ENCODE measurements around the gene IDNK.

The IDNK gene

GRCh38 chr9:83633676-83634075 lies 10.7 kb downstream of the IDNK start:
- no peak for DNase-seq (ENCODE audit: low spot score)

DNA sequence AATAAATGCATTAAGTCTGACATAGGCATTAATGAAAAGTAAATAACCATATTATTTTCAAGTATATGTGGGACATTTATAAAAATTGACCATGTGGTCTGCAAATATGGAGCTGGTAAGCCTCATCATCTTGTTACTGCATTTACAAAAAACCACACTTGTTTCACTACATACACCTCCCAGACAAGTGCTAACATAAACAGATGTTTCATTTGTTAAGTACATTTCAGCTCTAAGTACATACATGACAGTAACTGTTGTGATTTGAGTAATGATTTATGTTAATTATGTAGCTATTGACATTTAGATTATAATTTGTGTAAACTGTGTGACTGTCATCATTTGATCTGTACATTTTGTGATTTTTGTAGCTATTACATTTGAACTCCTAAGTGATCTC lies 13.9 kb downstream of the IDNK start:
- DNase-seq (ENCODE audit: low spot score) = no peak

DNA sequence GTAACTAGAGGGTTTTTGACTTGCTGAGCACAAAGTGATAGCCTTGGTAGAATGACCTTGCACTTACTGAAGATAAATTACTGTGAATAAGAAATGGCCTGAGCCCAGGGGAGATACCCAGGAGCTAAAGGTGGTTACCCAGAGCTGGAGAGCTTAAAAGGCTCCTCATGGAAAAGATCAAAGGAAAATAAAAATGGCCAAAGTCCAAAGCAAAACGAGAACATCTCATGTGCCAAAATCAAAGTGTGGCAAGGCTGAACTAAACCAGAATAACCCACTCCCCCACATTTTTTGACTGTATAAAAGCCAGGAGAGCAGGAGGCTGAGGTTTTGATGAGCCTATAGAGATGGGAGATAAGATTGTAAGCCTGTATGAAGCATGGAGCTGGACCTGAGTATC lies 14.4 kb downstream of the IDNK start:
- DNase-seq (ENCODE audit: low spot score) = no peak

DNA sequence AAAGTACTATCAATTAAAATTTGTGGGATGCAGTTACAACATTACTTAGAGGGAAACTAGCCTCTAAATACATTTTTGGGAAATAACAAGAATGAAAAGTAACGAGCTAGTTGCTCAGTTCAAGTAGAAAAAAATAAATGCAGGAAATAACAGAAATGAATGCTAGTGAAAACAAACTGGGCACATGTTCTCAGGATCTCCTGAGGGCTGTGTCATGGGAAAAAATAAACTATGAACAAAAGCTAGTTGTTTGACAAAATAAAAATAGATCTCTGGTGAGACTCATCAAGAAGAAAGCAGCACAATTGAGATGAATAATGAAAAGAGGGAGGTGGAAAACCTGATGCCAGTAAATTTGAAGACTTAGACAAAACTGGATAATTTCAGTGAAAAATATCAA lies 16.3 kb downstream of the IDNK start:
- DNase-seq (ENCODE audit: low spot score) = no peak

DNA sequence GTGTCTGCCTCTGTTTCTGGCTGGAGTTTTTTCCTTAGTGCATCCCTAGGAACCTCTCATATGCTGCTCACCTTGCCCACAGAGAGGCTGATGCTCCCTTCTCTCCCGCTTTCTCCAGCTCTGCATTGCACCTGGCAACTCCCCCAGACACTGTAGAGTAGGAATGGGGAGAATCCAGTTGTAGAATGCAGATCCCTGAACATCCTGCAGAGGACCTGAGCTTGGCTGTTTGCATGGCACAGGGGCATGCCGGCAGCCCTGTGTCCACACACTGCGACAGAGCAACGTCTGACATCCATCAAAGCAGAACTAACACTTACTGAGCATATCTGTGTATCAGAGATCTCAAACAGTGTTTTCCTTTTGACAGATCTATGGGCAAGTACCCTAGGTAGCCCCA lies 19.9 kb downstream of the IDNK start:
- DNase-seq (ENCODE audit: low spot score) = no peak

GRCh38 chr9:83646500-83647239 lies 23.7 kb downstream of the IDNK start:
- DNase-seq (ENCODE audit: low spot score) = no peak

- DNase-seq (ENCODE audit: low spot score) = peak; percentile 73
Measured at GRCh38 chr9:83649080-83649479, 26.1 kb downstream of the IDNK start.

- DNase-seq (ENCODE audit: low spot score) = no peak
Measured at GRCh38 chr9:83649515-83649914, 26.6 kb downstream of the IDNK start.

GRCh38 chr9:83651558-83651957 lies 28.6 kb downstream of the IDNK start:
- no peak for DNase-seq (ENCODE audit: low spot score)

GRCh38 chr9:83652433-83652832 lies 29.5 kb downstream of the IDNK start:
- no peak for DNase-seq (ENCODE audit: low spot score)

DNA sequence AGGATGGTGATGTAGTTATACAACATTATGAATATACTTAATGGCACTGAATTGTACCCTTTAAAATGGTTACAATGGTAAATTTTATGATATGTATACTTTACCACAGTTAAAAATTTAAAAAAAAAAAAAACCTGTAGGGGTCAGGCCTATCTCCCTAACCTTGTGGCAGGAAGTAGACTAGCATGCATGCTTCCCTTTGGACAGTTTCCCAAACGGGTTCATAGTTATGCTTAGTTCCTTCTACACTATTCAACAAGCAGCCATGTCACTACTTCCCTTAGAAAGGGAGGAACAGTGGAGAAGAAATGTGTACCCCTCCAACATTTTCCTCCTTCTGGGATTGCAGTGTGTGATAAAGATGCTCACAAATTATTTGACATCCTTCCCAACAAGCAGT lies 32.5 kb downstream of the IDNK start:
- no peak for DNase-seq (ENCODE audit: low spot score)

DNA sequence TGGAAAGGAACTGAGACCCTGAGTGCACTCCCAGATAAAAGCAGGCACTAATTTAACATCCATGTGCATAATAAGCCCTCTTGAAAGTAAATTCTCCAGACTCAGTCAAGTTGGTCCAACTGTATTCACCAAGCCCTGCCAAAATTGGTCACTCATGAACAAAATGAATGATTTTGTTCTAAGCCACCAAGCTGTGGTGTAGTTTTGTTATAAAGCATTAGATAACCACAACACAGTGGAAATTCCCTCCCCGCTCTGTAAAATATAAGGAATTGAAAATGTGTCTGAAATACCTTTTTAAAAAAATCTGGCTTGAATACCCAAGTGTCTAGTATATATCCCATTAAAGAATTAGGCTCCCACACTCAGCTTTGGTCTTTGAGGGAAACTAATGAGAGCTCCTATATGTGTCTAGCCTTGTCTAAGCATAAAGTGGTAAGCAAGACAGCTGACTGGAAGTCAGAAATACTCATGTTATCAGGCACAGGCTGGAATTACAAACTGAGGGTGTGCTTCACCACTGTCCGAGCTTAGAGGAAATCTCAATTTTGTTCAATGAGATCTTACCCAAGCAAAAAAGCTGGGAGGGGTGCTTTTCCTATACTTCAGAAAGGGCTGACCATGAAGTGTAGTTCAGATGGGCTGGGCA lies 33.2 kb downstream of the IDNK start:
- DNase-seq (ENCODE audit: low spot score) = no peak

DNA sequence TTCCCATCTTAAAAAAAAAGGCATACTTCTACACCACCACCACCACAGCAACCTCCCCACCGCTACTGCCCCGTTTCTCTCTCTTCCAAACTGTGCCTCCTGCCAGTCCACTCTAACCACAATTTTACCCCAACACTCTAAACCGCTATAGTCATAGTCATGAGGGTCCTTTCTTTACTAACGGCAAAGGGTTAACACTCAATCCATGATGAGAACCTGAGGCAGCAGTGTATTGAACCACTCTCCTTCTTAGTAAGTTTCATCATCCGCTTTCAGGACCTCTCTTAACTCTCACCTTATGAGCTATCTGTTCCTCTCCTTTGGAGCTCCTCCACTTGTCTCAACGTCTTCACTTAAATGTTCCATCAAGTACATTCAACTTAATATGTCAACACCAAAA lies 34.0 kb downstream of the IDNK start:
- DNase-seq (ENCODE audit: low spot score) = no peak

DNA sequence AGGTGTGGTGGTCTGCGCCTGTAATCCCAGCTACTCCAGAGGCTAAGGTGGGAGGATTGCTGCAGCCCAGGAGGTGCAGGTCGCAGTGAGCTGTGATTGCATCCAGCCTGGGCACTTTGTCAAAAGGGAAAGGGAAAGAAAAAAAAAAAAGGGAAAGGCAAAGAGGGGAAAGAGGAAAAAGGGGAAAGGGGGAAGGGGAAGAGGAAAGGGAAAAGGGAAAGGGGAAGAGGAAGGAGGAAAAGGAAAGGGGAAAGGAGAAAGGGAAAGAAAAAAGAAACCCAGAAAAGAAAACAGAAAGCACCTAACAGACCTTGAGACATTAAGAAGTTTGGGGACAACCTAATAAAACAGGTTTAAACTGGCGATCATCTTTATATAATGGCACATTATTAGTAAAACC lies 40.0 kb downstream of the IDNK start:
- no peak for DNase-seq (ENCODE audit: low spot score)

- DNase-seq (ENCODE audit: low spot score) = no peak
Measured at GRCh38 chr9:83665580-83666200, 42.7 kb downstream of the IDNK start.

- no peak for DNase-seq (ENCODE audit: low spot score)
Measured at GRCh38 chr9:83669067-83669466, 46.1 kb downstream of the IDNK start.

- no peak for DNase-seq (ENCODE audit: low spot score)
Measured at GRCh38 chr9:83670381-83670780, 47.4 kb downstream of the IDNK start.

- no peak for DNase-seq (ENCODE audit: low spot score)
Measured at GRCh38 chr9:83671451-83671850, 48.5 kb downstream of the IDNK start.

DNA sequence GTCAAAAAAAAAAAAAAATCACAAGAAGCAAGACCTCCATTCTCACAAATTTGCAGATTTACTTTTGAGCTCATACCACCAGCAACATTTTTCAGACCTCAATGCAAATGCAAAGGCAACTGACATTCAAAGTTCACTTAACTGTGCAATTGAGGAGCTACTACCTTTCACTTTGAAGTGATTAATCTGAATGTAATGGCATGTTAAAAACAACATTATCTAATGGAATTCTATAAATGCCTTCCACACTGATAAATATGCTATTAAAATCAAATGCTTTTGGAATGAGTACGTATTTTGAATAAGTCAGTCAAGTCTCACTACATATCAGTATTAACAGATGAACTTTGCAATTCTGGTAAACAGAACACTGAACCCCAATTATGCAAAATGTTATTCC lies 52.5 kb downstream of the IDNK start:
- no peak for DNase-seq (ENCODE audit: low spot score)

DNA sequence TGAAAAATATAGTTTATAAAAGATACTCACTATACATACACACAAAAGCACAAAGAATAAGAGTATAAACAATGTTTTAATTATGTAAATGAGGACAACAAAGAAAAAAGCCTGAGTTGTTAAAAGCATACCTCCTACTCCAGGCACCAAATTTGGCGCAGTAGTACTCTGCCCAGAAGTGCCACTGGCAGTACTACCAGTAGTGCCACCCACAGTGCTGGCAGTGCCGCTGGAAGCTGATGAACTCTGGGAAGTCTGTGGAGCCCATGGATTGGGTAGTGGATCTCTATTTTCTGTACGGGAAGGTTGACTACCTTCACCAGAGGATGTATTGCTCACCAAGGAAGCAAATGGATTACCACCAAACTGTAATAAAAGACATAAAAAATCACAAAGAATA lies 54.7 kb downstream of the IDNK start:
- DNase-seq (ENCODE audit: low spot score) = no peak

- no peak for DNase-seq (ENCODE audit: low spot score)
Measured at GRCh38 chr9:83680233-83680632, 57.3 kb downstream of the IDNK start.

- DNase-seq (ENCODE audit: low spot score) = no peak
Measured at GRCh38 chr9:83681490-83681889, 58.5 kb downstream of the IDNK start.

GRCh38 chr9:83688921-83689320 lies 66.0 kb downstream of the IDNK start:
- DNase-seq (ENCODE audit: low spot score) = no peak

DNA sequence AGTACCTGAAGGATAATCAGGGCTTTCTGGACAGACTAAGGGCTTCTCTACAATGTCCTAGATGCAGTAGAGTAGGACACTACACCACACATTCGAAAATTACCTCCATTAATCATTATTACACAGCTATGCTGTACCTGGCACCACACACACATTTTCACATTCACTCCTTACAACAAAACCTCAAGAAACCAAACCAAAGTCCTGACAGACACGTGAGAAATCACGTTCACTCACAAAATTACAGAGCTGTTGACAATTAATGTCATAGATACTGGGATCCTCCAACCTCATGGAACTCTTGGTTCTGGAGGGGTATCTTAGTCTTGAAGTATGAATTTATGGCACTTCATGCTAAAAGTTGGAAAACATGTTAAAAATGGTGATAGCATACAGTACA lies 68.5 kb downstream of the IDNK start:
- DNase-seq (ENCODE audit: low spot score) = no peak

Measured in NAMALWA (cell line).